Parathyroid adenoma (tissue), 2 donors: ENCODE measurements around the gene FIZ1.

Source experiments
- H2AFZ ChIP-seq: fragments of 300-600 bp; sonication (generic); one replicate; pipeline ENCODE4 v1.7.0; 2017; ENCODE audit warnings: antibody characterized with exemption, mild to moderate bottlenecking
- H3K27ac ChIP-seq: fragments of 300-600 bp; sonication (generic); one replicate; pipeline ENCODE4 v1.7.0; 2017
- H3K27me3 ChIP-seq: fragments of 300-600 bp; sonication (generic); one replicate; pipeline ENCODE4 v1.7.0; 2017; ENCODE audit warnings: low read length; ENCODE audit not compliant: control insufficient read depth, insufficient read depth
- H3K36me3 ChIP-seq: fragments of 300-600 bp; sonication (generic); one replicate; pipeline ENCODE4 v1.7.0; 2017; ENCODE audit warnings: low read length; ENCODE audit not compliant: control insufficient read depth, insufficient read depth
- H3K4me1 ChIP-seq: fragments of 300-600 bp; sonication (generic); one replicate; pipeline ENCODE4 v1.7.0; 2017; ENCODE audit warnings: control low read depth
- H3K4me2 ChIP-seq: fragments of 300-600 bp; sonication (generic); one replicate; pipeline ENCODE4 v1.7.0; 2017; ENCODE audit warnings: low read length
- H3K4me3 ChIP-seq: fragments of 300-600 bp; sonication (generic); one replicate; pipeline ENCODE4 v1.7.0; 2017; ENCODE audit warnings: low read depth, low read length
- H3K79me2 ChIP-seq: fragments of 300-600 bp; sonication (generic); one replicate; pipeline ENCODE4 v1.7.0; 2017; ENCODE audit warnings: control low read depth
- H3K9ac ChIP-seq: fragments of 300-600 bp; sonication (generic); one replicate; pipeline ENCODE4 v1.7.0; 2017; ENCODE audit warnings: mild to moderate bottlenecking
- H3K9me3 ChIP-seq: fragments of 300-600 bp; sonication (generic); one replicate; pipeline ENCODE4 v1.7.0; 2017; ENCODE audit warnings: low read length; ENCODE audit not compliant: control insufficient read depth
- CTCF ChIP-seq: fragments of 300-600 bp; sonication (generic); IDR thresholded peaks from one replicate; pipeline ENCODE4 v1.7.0; 2017; ENCODE audit warnings: antibody characterized with exemption, mild to moderate bottlenecking
- donor health status: primary hyperparathyroidism.

Gene FIZ1

GRCh38 chr19:55640043-55640576 is 40.8 kb upstream of the FIZ1 start:
- Histone ChIP-seq H3K4me1 (peaks cover 42% of the 10 kb centered on the region), H3K79me2 (peaks cover 29% of the 10 kb centered on the region), H3K27ac (peak overlapping the region; percentile 99), H3K9me3 (no peaks in the 10 kb centered on the region), H3K4me3 (peak overlapping the region; percentile 75), H3K27me3 (no peaks in the 10 kb centered on the region), H3K9ac (peak overlapping the region; percentile 57), H3K36me3 (no peaks in the 10 kb centered on the region), H3K4me2 (peak overlapping the region; percentile 79), H2AFZ (peak overlapping the region; percentile 88)
- TF ChIP-seq CTCF = peak; percentile 75

GRCh38 chr19:55638864-55639359 is 39.6 kb upstream of the FIZ1 start:
- peak overlapping the region; percentile 99 for H3K27ac ChIP-seq
- no peaks in the 10 kb centered on the region for H3K27me3 ChIP-seq

GRCh38 chr19:55637534-55637933 is 38.2 kb upstream of the FIZ1 start:
- no peak overlapping the region for H3K4me3 ChIP-seq
- H3K9me3 ChIP-seq = no peaks in the 10 kb centered on the region
- H3K4me1 ChIP-seq = peaks cover 34% of the 10 kb centered on the region
- H3K36me3 ChIP-seq = no peaks in the 10 kb centered on the region
- no peaks in the 10 kb centered on the region for H3K27me3 ChIP-seq
- no peak overlapping the region for H2AFZ ChIP-seq
- TF ChIP-seq CTCF = no peak
- no peak overlapping the region for H3K9ac ChIP-seq
- peaks cover 32% of the 10 kb centered on the region for H3K79me2 ChIP-seq
- peak overlapping the region; percentile 32 for H3K4me2 ChIP-seq
- no peak overlapping the region for H3K27ac ChIP-seq

More at GRCh38 chr19:55638864-55639359, 39.6 kb upstream of the FIZ1 start:
- Histone ChIP-seq H3K4me3 (no peak overlapping the region), H2AFZ (no peak overlapping the region), H3K9ac (no peak overlapping the region), H3K9me3 (no peaks in the 10 kb centered on the region), H3K4me1 (peaks cover 37% of the 10 kb centered on the region), H3K4me2 (no peak overlapping the region), H3K36me3 (no peaks in the 10 kb centered on the region), H3K79me2 (peaks cover 32% of the 10 kb centered on the region)
- TF ChIP-seq CTCF = peak; percentile 26

GRCh38 chr19:55636723-55637122 is 37.4 kb upstream of the FIZ1 start:
- H3K4me1 ChIP-seq = peaks cover 34% of the 10 kb centered on the region
- H3K4me2 ChIP-seq = peak overlapping the region; percentile 89
- no peaks in the 10 kb centered on the region for H3K27me3 ChIP-seq
- H3K9ac ChIP-seq = no peak overlapping the region
- peaks cover 32% of the 10 kb centered on the region for H3K79me2 ChIP-seq
- TF ChIP-seq CTCF = no peak
- H2AFZ ChIP-seq = no peak overlapping the region
- H3K36me3 ChIP-seq = no peaks in the 10 kb centered on the region
- peak overlapping the region; percentile 100 for H3K27ac ChIP-seq
- H3K9me3 ChIP-seq = no peaks in the 10 kb centered on the region
- H3K4me3 ChIP-seq = peak overlapping the region; percentile 100

- no peak for TF ChIP-seq CTCF
- peak overlapping the region; percentile 89 for H3K4me2 ChIP-seq
- peak overlapping the region; percentile 100 for H3K4me3 ChIP-seq
- peaks cover 38% of the 10 kb centered on the region for H3K4me1 ChIP-seq
- no peak overlapping the region for H2AFZ ChIP-seq
- H3K27ac ChIP-seq = peak overlapping the region; percentile 100
- H3K9ac ChIP-seq = peak overlapping the region; percentile 100
- no peaks in the 10 kb centered on the region for H3K36me3 ChIP-seq
- H3K9me3 ChIP-seq = no peaks in the 10 kb centered on the region
- H3K79me2 ChIP-seq = peaks cover 32% of the 10 kb centered on the region
- no peaks in the 10 kb centered on the region for H3K27me3 ChIP-seq
Observed at GRCh38 chr19:55635856-55636440, 36.6 kb upstream of the FIZ1 start.
